ENCODE data around the gene EMC10.
"Not testable (repeated sequence)": the region's sequence is repeated elsewhere in the genome, so short reads cannot be mapped to it uniquely, and the experiment has no call there.

Gene EMC10

GRCh38 chr19:50462970-50463369, 13.3 kb upstream of the EMC10 start:
- no peak overlapping the region for H3K27ac ChIP-seq
- TF ChIP-seq, protein P1, sequence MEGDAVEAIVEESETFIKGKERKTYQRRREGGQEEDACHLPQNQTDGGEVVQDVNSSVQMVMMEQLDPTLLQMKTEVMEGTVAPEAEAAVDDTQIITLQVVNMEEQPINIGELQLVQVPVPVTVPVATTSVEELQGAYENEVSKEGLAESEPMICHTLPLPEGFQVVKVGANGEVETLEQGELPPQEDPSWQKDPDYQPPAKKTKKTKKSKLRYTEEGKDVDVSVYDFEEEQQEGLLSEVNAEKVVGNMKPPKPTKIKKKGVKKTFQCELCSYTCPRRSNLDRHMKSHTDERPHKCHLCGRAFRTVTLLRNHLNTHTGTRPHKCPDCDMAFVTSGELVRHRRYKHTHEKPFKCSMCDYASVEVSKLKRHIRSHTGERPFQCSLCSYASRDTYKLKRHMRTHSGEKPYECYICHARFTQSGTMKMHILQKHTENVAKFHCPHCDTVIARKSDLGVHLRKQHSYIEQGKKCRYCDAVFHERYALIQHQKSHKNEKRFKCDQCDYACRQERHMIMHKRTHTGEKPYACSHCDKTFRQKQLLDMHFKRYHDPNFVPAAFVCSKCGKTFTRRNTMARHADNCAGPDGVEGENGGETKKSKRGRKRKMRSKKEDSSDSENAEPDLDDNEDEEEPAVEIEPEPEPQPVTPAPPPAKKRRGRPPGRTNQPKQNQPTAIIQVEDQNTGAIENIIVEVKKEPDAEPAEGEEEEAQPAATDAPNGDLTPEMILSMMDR (conservative IDR thresholded peaks at IDR 0.05): no peak

GRCh38 chr19:50464348-50464747, 12.0 kb upstream of the EMC10 start:
- TF ChIP-seq, protein P1 (conservative IDR thresholded peaks at IDR 0.05): no peak
- no peak overlapping the region for H3K27ac ChIP-seq

DNA sequence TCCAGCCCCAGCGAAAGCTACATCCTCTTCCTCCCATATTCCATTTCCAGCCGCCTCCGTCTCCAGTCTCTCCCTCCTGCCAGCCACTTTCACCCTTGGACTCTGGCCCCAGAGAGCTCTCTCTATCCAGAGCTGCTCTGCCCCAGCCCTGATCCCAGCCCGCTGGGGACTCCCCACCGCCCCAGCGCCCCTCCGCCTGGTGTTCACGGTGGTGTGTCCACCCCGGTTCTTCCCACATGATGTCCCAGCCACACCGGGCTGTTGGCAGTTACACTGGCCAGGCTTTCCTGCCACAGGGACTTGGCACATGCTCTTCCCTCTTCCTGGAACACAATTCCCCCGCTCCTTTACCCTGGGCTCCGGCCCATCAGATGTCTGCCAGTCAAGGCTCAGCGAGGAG, 11.3 kb upstream of the EMC10 start:
- TF ChIP-seq, protein P1 (conservative IDR thresholded peaks at IDR 0.05): no peak
- no peak overlapping the region for H3K27ac ChIP-seq

GRCh38 chr19:50465986-50466705, 10.2 kb upstream of the EMC10 start:
- H3K27ac ChIP-seq: no peak overlapping the region
- TF ChIP-seq, protein P1 (conservative IDR thresholded peaks at IDR 0.05): peak; percentile 40; the same call in 1 of the 2 replicates

GRCh38 chr19:50466706-50467039, 9.6 kb upstream of the EMC10 start:
- no peak overlapping the region for H3K27ac ChIP-seq
- TF ChIP-seq, protein P1 (conservative IDR thresholded peaks at IDR 0.05): no peak

DNA sequence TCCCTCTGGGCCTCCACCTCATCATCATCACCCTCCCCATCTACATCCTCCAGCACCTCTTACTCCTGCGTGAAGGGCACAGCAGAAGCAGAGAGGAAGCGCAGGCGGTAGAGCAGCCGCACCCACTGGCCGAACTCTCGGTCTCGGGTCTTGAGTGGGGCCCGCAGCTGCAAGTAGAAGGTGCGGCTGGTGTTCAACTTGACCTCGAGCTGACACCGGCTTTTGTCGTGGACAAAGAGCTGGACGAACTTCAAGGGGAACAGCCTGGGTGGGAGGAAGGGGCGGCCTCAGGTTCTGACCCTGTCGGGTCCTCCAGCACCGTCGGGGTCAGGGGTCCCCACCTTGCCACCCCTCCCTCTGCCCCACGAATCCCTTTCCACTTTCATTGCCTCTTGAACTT, 8.7 kb upstream of the EMC10 start:
- H3K27ac ChIP-seq: no peak overlapping the region
- TF ChIP-seq, protein P1 (conservative IDR thresholded peaks at IDR 0.05): no peak

DNA sequence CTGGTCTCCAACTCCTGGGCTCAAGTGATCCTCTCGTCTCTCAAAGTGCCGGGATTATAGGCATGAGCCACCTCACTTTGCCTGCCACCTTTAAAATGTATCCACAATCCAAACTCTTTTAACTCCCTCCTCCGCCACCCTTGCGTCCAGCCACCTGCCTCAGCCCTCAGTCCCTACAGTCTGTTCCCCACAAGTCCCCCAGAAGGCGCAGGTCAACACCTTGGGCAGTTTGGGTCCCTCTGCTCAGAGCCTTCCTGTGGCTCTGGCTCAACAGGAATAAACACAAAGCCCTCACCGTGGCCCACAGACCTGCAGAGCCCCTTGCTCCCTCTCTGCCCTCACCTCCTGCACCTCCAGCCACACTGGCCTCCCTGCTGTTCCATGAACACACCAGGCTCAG, 7.5 kb upstream of the EMC10 start:
- H3K27ac ChIP-seq: no peak overlapping the region
- TF ChIP-seq, protein P1 (conservative IDR thresholded peaks at IDR 0.05): no peak

- H3K27ac ChIP-seq: not testable (repeated sequence)
Measured at GRCh38 chr19:50473336-50473735, 3.0 kb upstream of the EMC10 start.

Measured in VCaP (cell line).